Measurements from ENCODE around the gene TRIM21. TPM values are rescaled to one million over a fixed set of nuclear protein-coding genes. Genes with fewer than 3 reads are reported as not detected.

The TRIM21 gene
- total RNA-seq, 1 experiment from 2014 or later = 6.4 TPM

DNA sequence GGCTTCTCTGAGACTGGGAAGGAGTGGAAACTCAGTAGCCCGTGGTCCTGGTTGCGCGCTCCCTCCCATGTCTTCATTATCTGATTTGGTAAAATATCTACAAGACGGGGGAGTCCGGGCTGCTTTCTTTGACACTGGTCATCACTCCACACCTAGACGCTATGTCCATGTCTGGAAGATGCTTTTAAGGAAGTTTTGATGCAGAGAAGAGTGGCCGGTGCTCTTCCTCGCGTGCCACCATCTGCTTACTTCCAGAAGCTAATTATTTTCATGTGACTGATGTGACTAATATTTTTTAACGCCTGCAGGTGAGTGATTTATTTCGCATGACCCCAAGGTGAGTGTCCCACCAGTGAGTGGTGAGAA, 339 bp upstream of the TRIM21 start:
- no TSS peak for BruUV-seq (replicated peaks)
- Mint-ChIP-seq H3K4me1 (ENCODE audit: insufficient read depth, unreplicated experiment) (peaks cover 13% of the 10 kb centered on the region), H3K4me3 (ENCODE audit: unreplicated experiment) (peak overlapping the region; percentile 83), H3K27me3 (ENCODE audit: insufficient read depth, unreplicated experiment) (no peaks in the 10 kb centered on the region), H3K36me3 (ENCODE audit: insufficient read depth, unreplicated experiment) (peaks cover 9% of the 10 kb centered on the region), H3K9me3 (ENCODE audit: unreplicated experiment) (peaks cover 15% of the 10 kb centered on the region), H3K27ac (ENCODE audit: low read depth, unreplicated experiment) (peak overlapping the region; percentile 68)
- DNase-seq (ENCODE audit: unreplicated experiment) = no peak
- CTCF ChIA-PET = interaction anchor here (0.9 to 3.6 kb wide), 5 partner anchors 99 to 211 kb away, joined by 3 to 15 read pairs (median 5); no protein-coding TSS in a partner anchor
- POLR2A ChIA-PET = interaction anchor here (0.8 to 1.7 kb wide), 3 partner anchors 21 to 298 kb away, joined by 3 to 6 read pairs (median 5); partner anchors contain the start of gene TRIM68
- intact Hi-C loops (cut with micrococcal nuclease) = loop anchor here (5.0 kb wide), 1 partner anchor 98 kb away; no protein-coding TSS in a partner anchor
- TF ChIP-seq, protein P1, sequence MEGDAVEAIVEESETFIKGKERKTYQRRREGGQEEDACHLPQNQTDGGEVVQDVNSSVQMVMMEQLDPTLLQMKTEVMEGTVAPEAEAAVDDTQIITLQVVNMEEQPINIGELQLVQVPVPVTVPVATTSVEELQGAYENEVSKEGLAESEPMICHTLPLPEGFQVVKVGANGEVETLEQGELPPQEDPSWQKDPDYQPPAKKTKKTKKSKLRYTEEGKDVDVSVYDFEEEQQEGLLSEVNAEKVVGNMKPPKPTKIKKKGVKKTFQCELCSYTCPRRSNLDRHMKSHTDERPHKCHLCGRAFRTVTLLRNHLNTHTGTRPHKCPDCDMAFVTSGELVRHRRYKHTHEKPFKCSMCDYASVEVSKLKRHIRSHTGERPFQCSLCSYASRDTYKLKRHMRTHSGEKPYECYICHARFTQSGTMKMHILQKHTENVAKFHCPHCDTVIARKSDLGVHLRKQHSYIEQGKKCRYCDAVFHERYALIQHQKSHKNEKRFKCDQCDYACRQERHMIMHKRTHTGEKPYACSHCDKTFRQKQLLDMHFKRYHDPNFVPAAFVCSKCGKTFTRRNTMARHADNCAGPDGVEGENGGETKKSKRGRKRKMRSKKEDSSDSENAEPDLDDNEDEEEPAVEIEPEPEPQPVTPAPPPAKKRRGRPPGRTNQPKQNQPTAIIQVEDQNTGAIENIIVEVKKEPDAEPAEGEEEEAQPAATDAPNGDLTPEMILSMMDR (IDR thresholded peaks at IDR 0.05; ENCODE audit: unreplicated experiment) = no peak

DNA sequence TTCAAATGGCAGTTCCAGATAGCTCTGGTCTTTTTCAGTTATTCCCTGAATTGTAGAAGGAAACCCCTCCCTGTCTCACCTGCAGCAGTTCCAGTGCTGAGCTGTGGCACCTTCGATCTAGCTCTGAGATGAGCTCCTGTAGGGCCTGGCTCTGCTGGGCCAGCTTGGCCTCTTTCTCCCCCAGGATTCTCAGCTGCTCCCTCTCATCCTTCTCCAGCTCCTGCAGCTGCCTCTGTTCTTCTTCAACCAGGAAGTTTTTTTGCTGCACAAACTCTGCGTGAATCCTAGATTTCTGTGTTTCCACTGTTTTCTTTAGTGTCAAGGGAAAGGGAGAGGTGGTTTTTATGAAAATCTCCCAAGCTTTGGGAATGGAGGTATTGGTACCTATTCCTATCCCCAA, 5.3 kb downstream of the TRIM21 start:
- peaks cover 7% of the 10 kb centered on the region for H3K4me1 Mint-ChIP-seq (ENCODE audit: insufficient read depth, unreplicated experiment)
- intact Hi-C loops (cut with micrococcal nuclease) = no loop called here
- no peak for DNase-seq (ENCODE audit: unreplicated experiment)
- peaks cover 24% of the 10 kb centered on the region for H3K36me3 Mint-ChIP-seq (ENCODE audit: insufficient read depth, unreplicated experiment)
- CTCF ChIA-PET = interaction anchor here (0.9 kb wide), 1 partner anchor 104 kb away, joined by 3 read pairs; no protein-coding TSS in a partner anchor
- H3K4me3 Mint-ChIP-seq (ENCODE audit: unreplicated experiment) = no peak overlapping the region
- no peaks in the 10 kb centered on the region for H3K27me3 Mint-ChIP-seq (ENCODE audit: insufficient read depth, unreplicated experiment)
- no peak overlapping the region for H3K27ac Mint-ChIP-seq (ENCODE audit: low read depth, unreplicated experiment)
- BruUV-seq (replicated peaks) = no TSS peak
- POLR2A ChIA-PET = no interaction called here
- TF ChIP-seq, protein P1 (IDR thresholded peaks at IDR 0.05; ENCODE audit: unreplicated experiment) = no peak
- peaks cover 5% of the 10 kb centered on the region for H3K9me3 Mint-ChIP-seq (ENCODE audit: unreplicated experiment)

DNA sequence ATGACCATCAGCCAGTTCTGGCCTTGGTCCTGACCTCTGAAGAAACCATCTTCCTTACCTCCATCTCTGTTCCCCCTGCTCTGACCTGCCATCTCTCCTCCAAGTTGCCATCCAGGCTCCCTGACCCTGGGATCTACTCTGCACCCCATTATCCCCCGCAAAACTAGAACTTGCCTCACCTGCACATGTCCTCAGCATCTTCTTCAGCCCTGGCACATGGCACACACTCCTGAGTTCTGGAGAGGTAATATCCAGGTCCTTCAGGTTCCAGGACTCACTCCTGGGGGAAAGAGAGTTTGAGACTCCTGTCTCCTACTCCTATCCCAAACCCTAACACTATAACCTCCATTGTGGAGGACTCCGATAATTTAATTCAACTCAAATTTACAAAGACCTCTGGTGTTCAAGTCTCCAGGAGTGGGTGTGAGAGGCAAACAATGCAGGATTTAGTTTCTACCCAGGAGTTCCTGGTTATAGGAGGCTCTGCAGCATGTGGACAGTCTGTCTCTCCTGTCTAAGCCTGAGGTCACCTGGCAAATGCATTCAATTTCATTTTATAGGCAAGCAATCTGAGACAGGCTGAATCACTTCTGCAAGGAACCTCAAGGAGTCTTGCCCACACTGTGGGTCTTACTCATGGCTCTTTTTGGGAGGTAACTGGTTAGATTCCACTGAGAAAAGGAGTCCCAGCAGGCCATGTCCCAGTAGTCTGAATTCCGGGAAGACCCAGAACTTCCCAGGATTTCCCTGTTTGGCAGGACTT, 7.3 kb downstream of the TRIM21 start:
- CTCF ChIA-PET = no interaction called here
- H3K9me3 Mint-ChIP-seq (ENCODE audit: unreplicated experiment) = peaks cover 5% of the 10 kb centered on the region
- TF ChIP-seq, protein P1 (IDR thresholded peaks at IDR 0.05; ENCODE audit: unreplicated experiment) = no peak

DNA sequence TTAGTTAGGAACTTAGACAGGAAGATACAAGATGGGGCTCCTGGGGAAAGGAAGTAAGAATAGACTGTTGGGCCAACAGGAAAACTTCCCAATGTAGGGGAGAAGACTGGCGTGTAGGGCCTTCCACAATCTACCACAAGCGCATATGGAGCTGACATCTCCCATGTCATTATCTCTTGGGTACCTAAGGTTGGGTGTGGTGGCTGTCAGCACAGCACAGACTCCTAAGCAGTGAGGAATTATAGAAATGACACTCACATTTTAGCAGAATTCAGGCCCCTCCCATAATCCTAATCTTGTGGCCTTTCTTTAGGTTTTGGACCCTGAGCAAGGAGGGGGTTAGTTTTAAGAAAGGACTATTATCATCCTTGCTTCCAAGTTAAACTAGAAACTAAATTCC, 11.6 kb downstream of the TRIM21 start:
- H3K27me3 Mint-ChIP-seq (ENCODE audit: insufficient read depth, unreplicated experiment) = no peaks in the 10 kb centered on the region
- no peaks in the 10 kb centered on the region for H3K4me1 Mint-ChIP-seq (ENCODE audit: insufficient read depth, unreplicated experiment)
- no peak overlapping the region for H3K27ac Mint-ChIP-seq (ENCODE audit: low read depth, unreplicated experiment)
- no peak for DNase-seq (ENCODE audit: unreplicated experiment)
- H3K9me3 Mint-ChIP-seq (ENCODE audit: unreplicated experiment) = no peaks in the 10 kb centered on the region
- TF ChIP-seq, protein P1 (IDR thresholded peaks at IDR 0.05; ENCODE audit: unreplicated experiment) = no peak
- intact Hi-C loops (cut with micrococcal nuclease) = no loop called here
- ChIA-PET CTCF (interaction anchor here (0.7 kb wide), 1 partner anchor 194 kb away, joined by 4 read pairs; no protein-coding TSS in a partner anchor), POLR2A (no interaction called here)
- no peak overlapping the region for H3K4me3 Mint-ChIP-seq (ENCODE audit: unreplicated experiment)
- peaks cover 8% of the 10 kb centered on the region for H3K36me3 Mint-ChIP-seq (ENCODE audit: insufficient read depth, unreplicated experiment)
- BruUV-seq (replicated peaks) = no TSS peak

More for the DNA sequence above, 7.3 kb downstream of the TRIM21 start:
- intact Hi-C loops (cut with micrococcal nuclease) = no loop called here
- POLR2A ChIA-PET = no interaction called here
- no peak overlapping the region for H3K4me3 Mint-ChIP-seq (ENCODE audit: unreplicated experiment)
- no peaks in the 10 kb centered on the region for H3K27me3 Mint-ChIP-seq (ENCODE audit: insufficient read depth, unreplicated experiment)
- H3K27ac Mint-ChIP-seq (ENCODE audit: low read depth, unreplicated experiment) = no peak overlapping the region
- DNase-seq (ENCODE audit: unreplicated experiment) = no peak
- BruUV-seq (replicated peaks) = no TSS peak
- peaks cover 24% of the 10 kb centered on the region for H3K36me3 Mint-ChIP-seq (ENCODE audit: insufficient read depth, unreplicated experiment)
- no peaks in the 10 kb centered on the region for H3K4me1 Mint-ChIP-seq (ENCODE audit: insufficient read depth, unreplicated experiment)
